SH-SY5Y (cell line): ENCODE data around the gene MCM9.

Source experiments
- GATA2 ChIP-seq: IDR thresholded peaks from 2 replicates; pipeline ENCODE4 v1.6.1; 2011; ENCODE audit warnings: mild to moderate bottlenecking, low read depth, low read length
- GATA3 ChIP-seq: IDR thresholded peaks from 2 replicates; pipeline ENCODE4 v1.6.1; 2011; ENCODE audit warnings: low read depth, mild to moderate bottlenecking, low read length, moderate library complexity

DNA sequence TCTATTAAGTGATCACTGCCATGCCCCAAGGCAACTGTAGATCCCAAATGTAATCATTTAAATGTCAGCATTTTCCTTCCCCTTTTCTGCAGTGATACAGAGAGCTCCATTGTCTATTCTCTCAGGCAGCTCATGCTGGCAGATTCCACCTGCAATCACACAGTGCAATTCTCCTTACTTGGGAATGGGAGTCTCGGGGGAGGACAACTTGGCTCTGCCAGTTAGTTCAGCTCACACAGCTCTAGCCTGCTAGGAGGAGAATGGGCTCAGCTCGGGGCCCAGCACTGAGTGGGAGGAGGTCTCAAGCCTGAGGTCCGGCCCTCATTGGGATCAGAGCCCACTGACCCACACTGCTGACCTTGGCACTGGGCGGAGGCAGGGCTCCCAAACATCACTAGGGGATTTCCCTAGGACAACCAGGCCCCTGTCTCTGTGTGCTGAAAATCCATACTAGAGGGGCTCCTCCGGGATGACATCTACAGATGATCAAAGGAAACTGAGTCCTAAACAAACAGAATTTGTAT, 150.3 kb downstream of the MCM9 start:
- TF ChIP-seq GATA2 (no peak), GATA3 (no peak)
